BE2C (cell line): Measurements from ENCODE around the gene PRKG1.

Source experiments
- DNase-seq: peaks from one replicate; pipeline ENCODE4 v3.0.0-alpha.2; 2020
- H3K27me3 ChIP-seq: fragments of 250-450 bp; sonication (Bioruptor Pico); 2 replicates; pipeline ENCODE4 v1.5.1; 2020; ENCODE audit warnings: mild to moderate bottlenecking
- H3K36me3 ChIP-seq: fragments of 250-450 bp; sonication (Bioruptor Pico); 2 replicates; pipeline ENCODE4 v1.5.1; 2020; ENCODE audit warnings: mild to moderate bottlenecking
- H3K4me1 ChIP-seq: fragments of 250-450 bp; sonication (Bioruptor Pico); 2 replicates; pipeline ENCODE4 v1.5.1; 2020
- H3K4me3 ChIP-seq: 2 replicates; pipeline ENCODE4 v1.5.1; 2011; ENCODE audit warnings: low read depth, low read length
- H3K9me3 ChIP-seq: fragments of 250-450 bp; sonication (Bioruptor Pico); 2 replicates; pipeline ENCODE4 v1.5.1; 2020
- TF ChIP-seq, protein P1 (sequence below): IDR thresholded peaks from 2 replicates; pipeline ENCODE4 v1.5.1; 2012; ENCODE audit warnings: mild to moderate bottlenecking, low read depth, low read length

PRKG1 gene

DNA sequence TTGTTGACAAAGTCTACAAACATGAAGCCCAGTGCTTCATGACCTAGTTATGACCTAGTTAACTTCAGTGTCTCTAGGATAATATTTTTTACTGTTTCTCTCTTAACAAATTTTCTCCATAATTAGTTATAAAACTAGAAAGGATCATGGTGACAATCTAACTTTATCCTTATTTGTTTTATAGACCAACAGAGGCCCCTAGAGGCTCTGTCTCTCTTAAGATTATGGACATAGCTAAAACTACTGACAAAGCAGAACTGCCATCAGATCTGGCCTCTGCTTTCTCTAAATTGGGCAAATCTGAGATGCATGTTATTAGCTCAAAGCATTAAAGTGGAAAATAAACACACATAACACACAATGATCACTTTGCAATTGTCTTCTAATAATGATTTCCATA, 449.2 kb downstream of the PRKG1 start:
- no peaks in the 10 kb centered on the region for H3K9me3 ChIP-seq
- no peak for DNase-seq
- no peak overlapping the region for H3K4me3 ChIP-seq
- no peaks in the 10 kb centered on the region for H3K27me3 ChIP-seq
- TF ChIP-seq, protein P1, sequence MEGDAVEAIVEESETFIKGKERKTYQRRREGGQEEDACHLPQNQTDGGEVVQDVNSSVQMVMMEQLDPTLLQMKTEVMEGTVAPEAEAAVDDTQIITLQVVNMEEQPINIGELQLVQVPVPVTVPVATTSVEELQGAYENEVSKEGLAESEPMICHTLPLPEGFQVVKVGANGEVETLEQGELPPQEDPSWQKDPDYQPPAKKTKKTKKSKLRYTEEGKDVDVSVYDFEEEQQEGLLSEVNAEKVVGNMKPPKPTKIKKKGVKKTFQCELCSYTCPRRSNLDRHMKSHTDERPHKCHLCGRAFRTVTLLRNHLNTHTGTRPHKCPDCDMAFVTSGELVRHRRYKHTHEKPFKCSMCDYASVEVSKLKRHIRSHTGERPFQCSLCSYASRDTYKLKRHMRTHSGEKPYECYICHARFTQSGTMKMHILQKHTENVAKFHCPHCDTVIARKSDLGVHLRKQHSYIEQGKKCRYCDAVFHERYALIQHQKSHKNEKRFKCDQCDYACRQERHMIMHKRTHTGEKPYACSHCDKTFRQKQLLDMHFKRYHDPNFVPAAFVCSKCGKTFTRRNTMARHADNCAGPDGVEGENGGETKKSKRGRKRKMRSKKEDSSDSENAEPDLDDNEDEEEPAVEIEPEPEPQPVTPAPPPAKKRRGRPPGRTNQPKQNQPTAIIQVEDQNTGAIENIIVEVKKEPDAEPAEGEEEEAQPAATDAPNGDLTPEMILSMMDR: no peak
- H3K4me1 ChIP-seq: no peaks in the 10 kb centered on the region
- no peaks in the 10 kb centered on the region for H3K36me3 ChIP-seq

DNA sequence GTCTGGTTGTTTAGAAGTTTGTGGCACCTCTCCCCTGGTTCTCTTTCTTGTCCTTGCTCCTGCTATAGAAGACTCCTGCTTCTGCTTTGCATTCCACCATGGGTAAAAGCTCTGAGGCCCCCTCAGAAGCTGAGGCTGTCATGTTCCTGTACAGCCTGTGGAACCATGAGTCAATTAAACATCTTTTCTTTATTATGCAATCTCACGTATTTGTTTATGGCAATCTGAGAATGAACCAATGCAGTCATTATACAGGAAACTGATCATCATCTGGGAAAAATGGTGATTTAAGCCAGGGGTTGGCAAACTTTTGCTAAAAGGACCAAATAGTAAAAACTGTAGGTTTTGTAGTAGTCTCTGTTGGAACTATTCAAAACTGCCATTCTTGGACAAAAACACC, 449.8 kb downstream of the PRKG1 start:
- Histone ChIP-seq H3K9me3 (no peaks in the 10 kb centered on the region), H3K27me3 (no peaks in the 10 kb centered on the region), H3K36me3 (no peaks in the 10 kb centered on the region), H3K4me3 (no peak overlapping the region), H3K4me1 (no peaks in the 10 kb centered on the region)
- DNase-seq: no peak
- TF ChIP-seq, protein P1: no peak

DNA sequence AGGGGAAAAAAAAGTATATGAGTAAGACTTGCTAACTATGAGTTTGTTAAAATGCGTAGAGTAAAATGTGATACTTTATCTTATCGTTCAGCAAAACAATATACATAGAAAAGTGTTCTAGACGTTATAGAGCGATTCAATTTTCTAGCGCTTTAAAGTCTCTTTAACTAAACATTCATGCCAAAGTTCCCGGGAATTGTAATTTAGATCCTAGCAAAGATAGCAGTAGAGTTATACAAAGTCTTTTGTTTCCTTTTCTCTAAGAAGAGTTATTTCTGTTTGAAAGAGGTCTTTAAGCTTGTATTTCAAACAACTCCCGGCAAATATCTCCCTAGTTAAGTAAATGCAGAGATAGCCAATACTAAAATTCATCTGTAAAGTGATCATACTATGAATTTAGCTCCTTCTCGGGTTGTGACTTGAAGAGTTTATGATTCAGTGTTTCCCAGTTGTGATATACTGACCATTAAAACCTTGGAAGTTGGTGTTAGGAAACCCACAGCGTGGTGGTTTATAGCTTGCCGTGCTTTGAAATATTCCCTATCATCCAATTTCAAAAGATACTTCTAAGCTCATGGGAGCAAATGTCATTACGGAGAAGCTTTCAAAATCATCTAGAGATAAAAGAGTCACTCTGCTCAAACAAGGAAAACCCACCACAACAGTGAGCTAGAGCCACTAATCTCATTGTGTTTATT, 453.4 kb downstream of the PRKG1 start:
- H3K4me1 ChIP-seq: no peaks in the 10 kb centered on the region
- no peaks in the 10 kb centered on the region for H3K9me3 ChIP-seq
- no peak overlapping the region for H3K4me3 ChIP-seq
- no peak for DNase-seq
- no peaks in the 10 kb centered on the region for H3K36me3 ChIP-seq
- TF ChIP-seq, protein P1: no peak
- no peaks in the 10 kb centered on the region for H3K27me3 ChIP-seq

DNA sequence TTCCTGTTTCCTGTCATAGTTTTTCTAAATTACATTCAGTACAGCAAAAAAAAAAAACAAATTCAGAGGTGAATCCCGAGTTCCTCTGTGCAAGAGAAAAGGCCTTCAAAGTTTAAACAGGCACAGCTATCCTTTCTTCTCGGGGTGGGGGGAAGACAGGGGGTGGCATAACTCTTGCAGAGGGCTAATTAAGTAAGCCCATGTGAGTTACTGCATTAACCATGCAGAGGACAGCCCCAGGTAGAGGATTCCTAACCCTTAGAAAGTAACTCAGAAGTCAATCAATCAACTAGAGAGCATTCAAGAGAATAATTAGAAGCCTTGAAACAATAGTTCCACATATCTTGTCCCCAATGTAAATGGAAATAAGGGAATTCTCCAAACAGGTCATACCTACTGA, 454.2 kb downstream of the PRKG1 start:
- Histone ChIP-seq H3K9me3 (no peaks in the 10 kb centered on the region), H3K36me3 (no peaks in the 10 kb centered on the region), H3K4me3 (no peak overlapping the region), H3K4me1 (no peaks in the 10 kb centered on the region), H3K27me3 (no peaks in the 10 kb centered on the region)
- DNase-seq: no peak
- TF ChIP-seq, protein P1: no peak

DNA sequence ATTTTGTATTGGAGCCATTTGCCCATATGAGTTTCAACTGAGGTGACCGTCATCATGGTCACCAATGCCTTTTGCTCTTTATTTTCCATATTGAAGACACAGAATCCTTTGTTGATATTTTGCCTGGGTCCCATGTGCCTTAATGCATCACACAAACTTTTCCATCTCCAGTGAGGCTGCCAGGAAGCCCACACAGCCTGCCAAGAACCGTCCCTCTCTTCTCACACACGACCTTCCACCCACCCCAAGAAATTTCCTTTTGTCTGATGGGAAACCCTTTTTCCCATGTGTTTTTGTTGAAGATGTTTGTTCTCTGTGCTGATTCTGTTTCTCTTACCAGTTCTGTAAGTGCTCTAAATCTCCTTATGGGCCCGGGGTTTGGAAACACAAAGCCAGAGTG, 456.3 kb downstream of the PRKG1 start:
- no peaks in the 10 kb centered on the region for H3K36me3 ChIP-seq
- H3K9me3 ChIP-seq: no peaks in the 10 kb centered on the region
- H3K27me3 ChIP-seq: no peaks in the 10 kb centered on the region
- no peak for DNase-seq
- no peak overlapping the region for H3K4me3 ChIP-seq
- H3K4me1 ChIP-seq: no peaks in the 10 kb centered on the region
- TF ChIP-seq, protein P1: no peak

DNA sequence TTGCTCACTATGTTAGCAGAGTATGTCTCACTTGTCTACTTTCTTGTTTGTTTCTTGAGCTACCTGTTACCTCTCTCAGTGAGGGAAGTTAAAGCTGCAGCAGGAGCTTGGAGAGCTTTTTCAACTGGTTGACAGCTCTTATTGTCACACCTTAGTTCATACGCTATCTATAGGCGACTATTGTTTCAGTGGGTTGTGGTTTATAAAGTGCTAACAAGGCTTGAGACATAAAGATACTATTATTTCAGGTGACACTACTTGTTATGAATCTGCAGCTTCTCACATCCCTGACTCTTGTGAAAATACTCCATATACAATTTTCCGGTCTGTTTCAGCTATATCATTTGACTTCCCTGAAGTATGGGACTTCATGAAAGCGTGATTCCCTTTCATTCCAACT, 457.8 kb downstream of the PRKG1 start:
- no peaks in the 10 kb centered on the region for H3K4me1 ChIP-seq

More for the DNA sequence above, 457.8 kb downstream of the PRKG1 start:
- TF ChIP-seq, protein P1: no peak
- Histone ChIP-seq H3K36me3 (no peaks in the 10 kb centered on the region), H3K9me3 (no peaks in the 10 kb centered on the region), H3K27me3 (no peaks in the 10 kb centered on the region), H3K4me3 (no peak overlapping the region)
- DNase-seq: no peak
